ENCODE data around the gene GALNT17.
A peak's percentile ranks its signal among the peaks of the same experiment; 100 is the strongest.

GALNT17 gene

DNA sequence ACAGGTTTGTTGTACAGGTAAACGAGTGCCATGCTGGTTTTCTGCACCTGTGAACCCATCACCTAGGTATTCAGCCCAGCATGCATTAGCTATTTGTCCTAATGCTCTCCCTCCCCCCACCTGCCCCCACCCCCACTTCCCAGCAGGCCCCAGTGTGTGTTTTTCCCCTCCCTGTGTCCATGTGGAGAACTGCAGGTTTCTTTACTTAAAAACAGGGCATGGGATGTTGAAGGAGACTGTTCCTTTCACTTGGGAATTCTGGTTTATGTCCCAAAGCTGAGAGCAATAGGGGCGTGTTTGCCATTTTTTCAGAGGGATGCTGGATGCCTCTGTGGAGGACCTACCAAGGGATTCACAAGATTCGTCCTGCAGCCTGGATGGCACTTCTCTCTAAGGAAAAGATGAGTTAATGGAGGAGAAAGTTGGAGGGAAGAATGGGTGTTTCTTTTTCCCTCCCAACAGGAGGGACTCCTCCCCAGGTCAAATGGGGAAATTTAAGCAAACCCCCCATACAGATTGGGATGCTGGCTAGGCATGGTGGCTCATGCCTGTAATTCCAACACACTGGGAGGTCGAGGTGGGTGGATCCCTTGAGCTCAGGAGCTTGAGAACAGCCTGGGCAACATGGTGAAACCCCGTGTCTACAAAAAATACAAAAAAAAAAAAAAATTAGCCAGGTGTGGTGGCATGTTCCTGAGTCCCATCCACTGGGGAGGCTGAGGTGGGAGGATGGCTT lies 136.0 kb downstream of the GALNT17 start:
- TF ChIP-seq, protein P1, sequence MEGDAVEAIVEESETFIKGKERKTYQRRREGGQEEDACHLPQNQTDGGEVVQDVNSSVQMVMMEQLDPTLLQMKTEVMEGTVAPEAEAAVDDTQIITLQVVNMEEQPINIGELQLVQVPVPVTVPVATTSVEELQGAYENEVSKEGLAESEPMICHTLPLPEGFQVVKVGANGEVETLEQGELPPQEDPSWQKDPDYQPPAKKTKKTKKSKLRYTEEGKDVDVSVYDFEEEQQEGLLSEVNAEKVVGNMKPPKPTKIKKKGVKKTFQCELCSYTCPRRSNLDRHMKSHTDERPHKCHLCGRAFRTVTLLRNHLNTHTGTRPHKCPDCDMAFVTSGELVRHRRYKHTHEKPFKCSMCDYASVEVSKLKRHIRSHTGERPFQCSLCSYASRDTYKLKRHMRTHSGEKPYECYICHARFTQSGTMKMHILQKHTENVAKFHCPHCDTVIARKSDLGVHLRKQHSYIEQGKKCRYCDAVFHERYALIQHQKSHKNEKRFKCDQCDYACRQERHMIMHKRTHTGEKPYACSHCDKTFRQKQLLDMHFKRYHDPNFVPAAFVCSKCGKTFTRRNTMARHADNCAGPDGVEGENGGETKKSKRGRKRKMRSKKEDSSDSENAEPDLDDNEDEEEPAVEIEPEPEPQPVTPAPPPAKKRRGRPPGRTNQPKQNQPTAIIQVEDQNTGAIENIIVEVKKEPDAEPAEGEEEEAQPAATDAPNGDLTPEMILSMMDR (conservative IDR thresholded peaks at IDR 0.05), result 0 out of 2 replicates have a peak, but pooled peaks have one; percentile 8
- no peak overlapping the region for H3K27ac ChIP-seq

DNA sequence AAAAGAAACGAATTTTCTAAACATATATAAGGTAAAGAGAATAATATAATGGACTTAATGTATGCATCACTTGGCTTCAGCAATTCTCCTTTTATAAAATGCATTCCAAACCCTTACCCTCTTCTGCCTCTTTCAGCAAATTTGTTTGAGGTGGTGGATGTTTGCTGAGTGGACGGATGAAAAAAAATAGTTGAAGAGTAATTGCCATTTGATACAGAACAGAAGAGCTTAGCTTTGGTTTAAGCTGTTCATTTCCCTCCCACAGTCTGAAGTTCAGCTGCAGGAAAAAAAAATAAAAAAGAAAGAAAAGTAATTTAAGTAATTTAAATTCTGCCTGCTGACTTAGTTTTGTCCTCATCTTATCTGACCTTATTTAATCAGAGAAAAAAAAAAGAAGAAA lies 138.6 kb downstream of the GALNT17 start:
- H3K27ac ChIP-seq, result peak overlapping the region; percentile 26
- TF ChIP-seq, protein P1 (conservative IDR thresholded peaks at IDR 0.05), result no peak

DNA sequence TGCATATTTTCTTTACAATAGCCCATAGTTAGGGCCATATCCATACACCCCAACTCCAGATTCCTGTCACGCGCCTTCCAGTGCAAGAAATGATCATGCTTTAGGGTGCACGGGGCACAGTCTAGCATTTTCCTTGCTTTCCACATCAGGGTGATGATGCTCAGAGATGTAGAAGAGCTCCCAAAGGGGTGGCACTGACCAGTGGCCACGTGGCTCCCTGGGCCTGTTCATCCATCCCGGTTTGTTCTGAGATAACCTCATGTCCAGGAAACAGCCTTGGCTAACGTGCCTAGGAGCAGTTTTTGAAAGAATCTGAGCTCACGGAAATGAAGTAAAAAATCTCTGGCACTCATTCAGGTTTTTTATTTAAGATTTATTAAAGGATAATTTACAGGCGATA lies 139.3 kb downstream of the GALNT17 start:
- TF ChIP-seq, protein P1 (conservative IDR thresholded peaks at IDR 0.05), result no peak
- peak overlapping the region; percentile 26 for H3K27ac ChIP-seq

DNA sequence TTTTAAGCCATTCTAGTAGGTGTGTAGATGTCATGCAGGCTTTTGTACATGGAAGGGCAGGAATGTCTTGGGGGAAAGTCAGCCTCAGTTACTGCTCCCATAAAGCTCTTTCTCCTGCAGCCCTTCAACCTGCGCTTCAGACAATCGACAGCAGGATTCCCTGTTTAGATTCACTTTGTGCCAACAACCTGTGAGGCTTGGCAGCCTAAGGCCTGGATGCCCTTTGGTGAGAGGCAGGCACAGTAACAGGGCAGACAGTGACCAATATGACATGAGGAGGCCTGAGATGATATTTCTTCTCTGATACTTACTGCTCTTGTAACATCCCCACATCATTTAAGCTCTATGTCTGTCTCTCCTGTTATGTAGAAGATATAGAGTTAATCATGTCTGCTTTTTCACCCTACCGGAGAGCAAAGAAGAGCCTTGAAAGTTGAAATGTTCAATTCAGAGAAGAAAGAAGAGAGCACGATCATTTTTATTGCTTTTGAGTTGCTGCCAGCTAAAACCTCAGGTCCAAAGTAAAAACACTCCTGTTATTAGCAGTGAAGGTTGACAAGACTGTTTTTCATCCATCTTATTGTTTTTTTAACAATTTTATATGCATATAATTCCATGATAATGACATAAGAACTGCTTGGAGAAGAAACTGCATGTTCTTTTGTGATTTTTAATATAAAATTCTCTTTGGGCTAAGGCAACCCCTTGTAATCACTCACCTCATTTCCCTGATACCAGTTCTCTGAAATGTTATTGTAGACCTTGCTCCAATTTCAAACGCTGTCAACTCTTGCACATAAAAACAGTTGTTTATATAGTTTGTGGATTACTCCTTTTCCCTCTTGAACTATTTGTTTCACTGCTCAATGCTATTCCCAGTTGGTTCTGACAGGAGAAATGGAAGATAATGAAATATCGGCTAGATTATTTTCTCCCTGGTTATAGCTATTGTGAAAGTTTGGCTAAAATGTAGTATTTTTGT lies 140.9 kb downstream of the GALNT17 start:
- TF ChIP-seq, protein P1 (conservative IDR thresholded peaks at IDR 0.05), result no peak
- peak overlapping the region; percentile 26 for H3K27ac ChIP-seq

DNA sequence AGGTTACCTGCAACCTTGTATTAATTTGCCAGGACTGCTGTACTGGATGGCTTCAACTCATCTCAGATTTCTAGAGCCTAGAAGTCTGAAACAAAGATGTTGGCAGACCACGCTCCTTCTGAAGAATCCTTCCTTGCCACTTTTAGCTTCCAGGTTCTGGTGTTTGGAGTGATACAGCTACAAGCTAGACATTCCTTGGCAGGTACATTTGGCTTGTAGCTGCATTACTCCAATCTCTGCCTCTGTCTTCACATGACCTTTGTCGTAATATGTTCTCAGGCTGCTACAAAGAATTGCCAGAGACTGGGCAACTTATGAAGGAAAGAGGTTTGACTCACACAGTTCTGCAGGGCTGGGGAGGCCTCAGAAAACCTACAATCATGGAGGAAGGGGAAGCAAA lies 146.3 kb downstream of the GALNT17 start:
- TF ChIP-seq, protein P1 (conservative IDR thresholded peaks at IDR 0.05), result no peak

DNA sequence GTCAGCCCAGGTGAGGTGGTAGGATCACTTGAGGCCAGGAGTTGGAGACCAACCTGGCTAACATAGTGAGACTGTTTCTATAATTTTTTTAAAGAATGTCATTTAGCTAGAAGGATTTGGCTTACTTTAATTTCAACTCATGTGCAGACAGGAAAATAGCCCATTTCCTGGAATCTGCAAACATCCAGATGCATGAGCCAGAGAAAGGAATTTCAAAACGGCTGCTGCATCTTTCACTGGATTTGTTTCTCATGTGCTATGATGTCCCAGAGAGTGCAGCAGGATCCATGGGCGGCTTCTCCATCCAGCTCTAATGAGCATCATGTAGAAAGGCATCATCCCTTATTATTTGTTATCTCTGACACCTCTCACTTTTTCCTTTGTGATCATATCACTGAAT lies 149.3 kb downstream of the GALNT17 start:
- no peak overlapping the region for H3K27ac ChIP-seq
- TF ChIP-seq, protein P1 (conservative IDR thresholded peaks at IDR 0.05), result no peak

More for the DNA sequence above, 146.3 kb downstream of the GALNT17 start:
- no peak overlapping the region for H3K27ac ChIP-seq

DNA sequence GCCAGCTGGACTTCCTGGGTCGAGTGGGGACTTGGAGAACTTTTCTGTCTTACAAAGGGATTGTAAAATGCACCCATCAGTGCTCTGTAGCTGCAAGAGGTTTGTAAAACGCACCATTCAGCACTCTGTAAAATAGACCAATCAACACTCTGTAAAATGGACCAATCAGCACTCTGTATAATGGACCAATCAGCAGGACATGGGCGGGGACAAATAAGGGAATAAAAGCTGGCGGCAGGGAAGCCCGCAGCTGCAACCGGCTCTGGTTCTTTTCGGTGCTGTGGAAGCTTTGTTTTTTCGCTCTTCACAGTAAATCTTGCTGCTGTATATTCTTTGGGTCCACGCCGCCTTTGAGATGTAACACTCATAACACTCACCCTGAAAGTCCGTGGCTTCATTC lies 151.9 kb downstream of the GALNT17 start:
- TF ChIP-seq, protein P1 (conservative IDR thresholded peaks at IDR 0.05), result no peak
- no peak overlapping the region for H3K27ac ChIP-seq
